IMR-90 (cell line): ENCODE measurements around the gene OSTN. TPM values are rescaled to one million over a fixed set of nuclear protein-coding genes. Genes with fewer than 3 reads are reported as not detected.
A peak's percentile ranks its signal among the peaks of the same experiment; 100 is the strongest.

Experiments used
- ATAC-seq: fragments of 200-7000 bp; cut with Tn5 transposase; 2 replicates; pipeline ENCODE4 v1.9.1; 2020; ENCODE audit warnings: low read depth, mild to moderate bottlenecking, moderate library complexity
- BruUV-seq: library from RNA; stranded (reverse); fragments of 400-500 nt; replicated peaks from 2 replicates; lab custom pipeline; 2021; lab: Mats Ljungman, UMichigan
- CTCF ChIA-PET: fragments of 300-600 bp; formaldehyde crosslinking; extraction: SDS; loops from one replicate; lab custom pipeline; 2021; ENCODE audit warnings: antibody characterized with exemption; lab: Yijun Ruan, JAX
- POLR2A ChIA-PET: fragments of 300-600 bp; sonication (Branson Sonifier 250); formaldehyde crosslinking; loops from one replicate; lab custom pipeline; 2022; ENCODE audit warnings: antibody characterized with exemption; ENCODE audit not compliant: unreplicated experiment; lab: Charles Lee
- DNase-seq: peaks from one replicate; pipeline ENCODE4 v3.0.0; 2013
- H2AFZ ChIP-seq: replicated peaks from 2 replicates; pipeline ENCODE3; 2013; ENCODE audit warnings: low read length, mild to moderate bottlenecking; ENCODE audit not compliant: poor library complexity
- H2AK5ac ChIP-seq: 2 replicates; pipeline ENCODE4 v1.6.1; 2013; ENCODE audit warnings: low read depth, low read length, inconsistent platforms
- H2AK9ac ChIP-seq: replicated peaks from 2 replicates; pipeline ENCODE3; 2013; ENCODE audit warnings: mild to moderate bottlenecking, low read depth, low read length, moderate library complexity; ENCODE audit not compliant: poor library complexity
- H2BK120ac ChIP-seq: 2 replicates; pipeline ENCODE4 v1.6.1; 2013; ENCODE audit warnings: low read depth, low read length, inconsistent platforms
- H2BK15ac ChIP-seq: 3 replicates; pipeline ENCODE4 v1.6.1; 2013; ENCODE audit warnings: low read depth, low read length, inconsistent platforms
- H2BK20ac ChIP-seq: 2 replicates; pipeline ENCODE4 v1.6.1; 2013; ENCODE audit warnings: low read depth, mild to moderate bottlenecking, inconsistent platforms, low read length, moderate library complexity
- H2BK5ac ChIP-seq: 2 replicates; pipeline ENCODE4 v1.6.1; 2013; ENCODE audit warnings: mild to moderate bottlenecking, low read depth, low read length, inconsistent platforms; ENCODE audit not compliant: poor library complexity, severe bottlenecking
- H3K14ac ChIP-seq: replicated peaks from 2 replicates; pipeline ENCODE4 v1.6.1; 2013; ENCODE audit warnings: low read depth, low read length, inconsistent platforms
- H3K18ac ChIP-seq: 2 replicates; pipeline ENCODE4 v1.6.1; 2013; ENCODE audit warnings: low read depth, low read length, control low read depth
- H3K23ac ChIP-seq: 2 replicates; pipeline ENCODE4 v1.6.1; 2013; ENCODE audit warnings: low read depth, low read length, inconsistent platforms
- H3K27ac ChIP-seq: 2 replicates; pipeline ENCODE4 v1.5.1; 2013; ENCODE audit warnings: mild to moderate bottlenecking, control low read depth, low read length; ENCODE audit not compliant: insufficient read depth
- H3K27me3 ChIP-seq: 2 replicates; pipeline ENCODE4 v1.6.1; 2013; ENCODE audit warnings: low read length; ENCODE audit not compliant: control insufficient read depth, insufficient read depth
- H3K36me3 ChIP-seq: 2 replicates; pipeline ENCODE4 v1.6.1; 2013; ENCODE audit warnings: low read length, mixed read lengths; ENCODE audit not compliant: control insufficient read depth, insufficient read depth
- H3K4ac ChIP-seq: 2 replicates; pipeline ENCODE4 v1.6.1; 2013; ENCODE audit warnings: low read depth, low read length, inconsistent platforms
- H3K4me1 ChIP-seq: 2 replicates; pipeline ENCODE4 v1.6.1; 2013; ENCODE audit warnings: low read length, mixed read lengths; ENCODE audit not compliant: control insufficient read depth, insufficient read depth
- H3K4me2 ChIP-seq: 2 replicates; pipeline ENCODE4 v1.6.1; 2013; ENCODE audit warnings: low read depth, mild to moderate bottlenecking, control low read depth, low read length, moderate library complexity
- H3K4me3 ChIP-seq: 2 replicates; pipeline ENCODE4 v1.5.1; 2013; ENCODE audit warnings: low read depth, mild to moderate bottlenecking, control low read depth, low read length, moderate library complexity; ENCODE audit not compliant: insufficient read depth
- H3K56ac ChIP-seq: 2 replicates; pipeline ENCODE4 v1.6.1; 2013; ENCODE audit warnings: low read length, inconsistent platforms; ENCODE audit not compliant: insufficient read depth; ENCODE audit errors: extremely low read depth
- H3K79me1 ChIP-seq, 2 experiments: 2 replicates each; pipeline ENCODE4 v1.6.1; 2013; ENCODE audit warnings: low read length in 2 of 2, inconsistent platforms in 1 of 2, low read depth in 1 of 2
- H3K9ac ChIP-seq: 2 replicates; pipeline ENCODE4 v1.6.1; 2013; ENCODE audit warnings: low read depth, low read length, control low read depth
- H3K9me1 ChIP-seq: 2 replicates; pipeline ENCODE4 v1.6.1; 2013; ENCODE audit warnings: low read length, inconsistent platforms; ENCODE audit not compliant: insufficient read depth
- H3K9me3 ChIP-seq: 2 replicates; pipeline ENCODE4 v1.6.1; 2013; ENCODE audit warnings: low read length; ENCODE audit not compliant: control insufficient read depth, insufficient read depth
- H4K20me1 ChIP-seq: 2 replicates; pipeline ENCODE4 v1.6.1; 2013; ENCODE audit warnings: low read length, inconsistent platforms; ENCODE audit not compliant: insufficient read depth
- H4K5ac ChIP-seq: 2 replicates; pipeline ENCODE4 v1.6.1; 2013; ENCODE audit warnings: mild to moderate bottlenecking, low read depth, low read length, control low read depth
- H4K8ac ChIP-seq, 2 experiments: 2 replicates each; pipeline ENCODE4 v1.6.1; 2013; ENCODE audit warnings: low read depth in 2 of 2, low read length in 2 of 2, control low read depth in 1 of 2, inconsistent platforms in 1 of 2
- H4K91ac ChIP-seq: 2 replicates; pipeline ENCODE4 v1.6.1; 2013; ENCODE audit warnings: low read depth, low read length, inconsistent platforms; ENCODE audit not compliant: insufficient read depth
- BHLHE40 ChIP-seq: fragments of 150-350 bp; IDR thresholded peaks from 2 replicates; pipeline ENCODE4 v1.6.1; 2016; ENCODE audit warnings: mild to moderate bottlenecking, low read depth, low read length
- CEBPB ChIP-seq: IDR thresholded peaks from 2 replicates; pipeline ENCODE4 v1.6.1; 2012; ENCODE audit warnings: low read depth, low read length, improper control_type of control experiment
- CHD1 ChIP-seq: IDR thresholded peaks from 2 replicates; pipeline ENCODE4 v1.6.1; 2012; ENCODE audit warnings: low read depth, low read length, improper control_type of control experiment
- NFE2L2 ChIP-seq: fragments of 150-350 bp; IDR thresholded peaks from 2 replicates; pipeline ENCODE4 v1.6.1; 2016; ENCODE audit warnings: low read depth, mild to moderate bottlenecking, low read length
- RAD21 ChIP-seq: IDR thresholded peaks from 2 replicates; pipeline ENCODE4 v1.6.1; 2012; ENCODE audit warnings: low read length, improper control_type of control experiment
- RFX5 ChIP-seq: IDR thresholded peaks from 2 replicates; pipeline ENCODE4 v1.8.0; 2012; ENCODE audit warnings: low read depth, mild to moderate bottlenecking, low read length, moderate library complexity
- SMC3 ChIP-seq: fragments of 150-350 bp; IDR thresholded peaks from 2 replicates; pipeline ENCODE4 v1.6.1; 2016; ENCODE audit warnings: low read depth, mild to moderate bottlenecking, antibody characterized with exemption, low read length, moderate library complexity
- WGBS, 2 experiments: methylation state at CpG; one replicate each; pipeline versions ENCODE4 v1.1.5 to v1.1.7; 2013; ENCODE audit warnings: missing lambda C conversion rate in 2 of 2; ENCODE audit not compliant: insufficient read length in 1 of 2; ENCODE audit errors: extremely low coverage in 2 of 2; 5-methylcytosine and 5-hydroxymethylcytosine counted together
- dilution Hi-C: fragments of 300-500 bp; cut with HindIII; formaldehyde crosslinking; loops from one replicate; pipeline ENCODE4 v1.14.3; 2018; ENCODE audit warnings: low sequenced_read_pairs; ENCODE audit not compliant: unreplicated experiment
- in situ Hi-C: fragments of 300-500 bp; cut with MboI; formaldehyde crosslinking; loops from 3 replicates; pipeline ENCODE4 v1.14.3; 2019; ENCODE audit warnings: low sequenced_read_pairs, inconsistent platforms, mixed read lengths
- intact Hi-C: fragments of 100-400 bp; cut with micrococcal nuclease; formaldehyde crosslinking; loops from 2 replicates; pipeline ENCODE4 v1.10.0; 2022
- polyA plus RNA-seq, 3 experiments: library from polyadenylated mRNA; depleted of rRNA; stranded (reverse); fragments of >200 nt; gene quantifications; 2 replicates each; pipeline ENCODE4 v1.2.3, GENCODE V29; 2012; ENCODE audit warnings: low replicate concordance in 1 of 3
- total RNA-seq: library from RNA; depleted of rRNA; stranded (reverse); fragments of >200 nt; gene quantifications from 2 replicates; pipeline ENCODE4 v1.2.3, GENCODE V29; 2012
- TF ChIP-seq, protein P1 (sequence below): fragments of 150-350 bp; IDR thresholded peaks from 2 replicates; pipeline ENCODE4 v1.6.1; 2017; ENCODE audit warnings: mild to moderate bottlenecking, antibody characterized with exemption, low read length, low read depth
- TF ChIP-seq, protein P2 (sequence below): conservative IDR thresholded peaks from 2 replicates; pipeline ENCODE4 v1.5.1; 2012; ENCODE audit warnings: mild to moderate bottlenecking, low read depth, low read length, improper control_type of control experiment

Gene OSTN
- total and polyA plus RNA-seq, 2 of the 4 experiments (the other 2 are of a cell fraction) = not detected

DNA sequence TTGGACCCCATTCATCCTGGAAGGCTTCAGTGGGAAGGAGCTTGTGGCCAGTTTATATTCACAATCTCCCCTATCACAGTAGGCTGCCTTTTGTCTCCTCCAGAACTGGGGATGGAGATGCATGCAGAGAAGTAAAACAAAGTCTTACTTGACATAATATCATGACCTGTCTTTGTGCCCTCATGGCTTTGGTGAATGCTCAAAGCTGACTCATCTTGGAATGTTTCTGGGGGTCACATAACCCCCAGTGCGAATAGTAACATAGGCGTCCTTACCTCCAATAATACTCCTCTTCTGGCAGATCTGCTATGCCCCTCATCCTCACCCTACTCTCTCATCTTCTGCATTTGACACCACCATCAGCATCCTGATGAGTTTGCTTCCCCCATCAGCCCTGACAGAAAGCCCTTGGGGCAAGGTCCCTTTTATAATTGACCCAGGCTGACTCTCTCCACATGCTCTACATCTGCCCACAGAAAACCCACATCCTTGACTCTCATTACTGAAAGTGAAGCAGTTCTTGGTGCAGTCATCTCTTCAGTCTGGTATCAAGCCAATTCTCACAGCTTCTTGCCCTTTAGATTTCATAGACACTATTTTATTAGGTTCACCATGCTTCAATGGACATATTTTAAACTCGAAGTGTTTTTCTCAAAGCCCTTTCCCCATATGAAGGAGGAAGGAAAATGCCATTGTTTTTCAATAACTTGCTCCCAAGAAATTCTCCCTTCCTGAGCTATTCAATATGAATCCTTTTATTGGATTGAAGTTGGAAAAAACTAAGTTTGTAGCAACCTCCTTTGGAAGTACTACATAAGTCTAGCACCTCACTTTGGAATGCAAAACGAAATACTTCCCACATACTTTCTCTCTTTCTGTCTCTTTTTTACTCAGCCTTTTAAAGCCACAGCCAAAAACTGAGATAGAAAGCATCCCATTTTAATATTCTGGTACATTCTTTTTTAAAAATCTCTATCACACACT, 36.6 kb downstream of the OSTN start:
- peaks cover 8% of the 10 kb centered on the region for H3K9me1 ChIP-seq
- peak overlapping the region; percentile 96 for H2AK9ac ChIP-seq
- H2AFZ ChIP-seq = peak overlapping the region; percentile 81
- peak overlapping the region; percentile 99 for H2BK20ac ChIP-seq
- no peaks in the 10 kb centered on the region for H3K27me3 ChIP-seq
- peak overlapping the region; percentile 67; the same call in 1 of the 2 replicates for H3K9ac ChIP-seq
- H4K5ac ChIP-seq = peak overlapping the region; percentile 99
- peak overlapping the region; percentile 99 for H3K14ac ChIP-seq
- dilution Hi-C loops (no loop called here), in situ Hi-C loops (no loop called here), intact Hi-C loops (loop anchor here (1.0 to 5.0 kb wide), 5 partner anchors 94 to 353 kb away; no protein-coding TSS in a partner anchor)
- H3K56ac ChIP-seq = peak overlapping the region; percentile 91
- peak; percentile 59 for ATAC-seq
- H3K9me3 ChIP-seq = no peaks in the 10 kb centered on the region
- H3K36me3 ChIP-seq = no peaks in the 10 kb centered on the region
- peak overlapping the region; percentile 93 for H3K27ac ChIP-seq
- H3K4ac ChIP-seq = peak overlapping the region; percentile 99
- peak overlapping the region; percentile 100 for H3K18ac ChIP-seq
- 60% methylated on average over 1 of the region's 4 CpGs; no CpG with 5 or more reads in 1 of the 2 experiments for WGBS, 2 experiments
- peak; percentile 63 for DNase-seq
- H4K8ac ChIP-seq = peak overlapping the region; percentile 64 to 88
- peaks cover 25% of the 10 kb centered on the region for H3K4me1 ChIP-seq
- peak overlapping the region; percentile 99 for H2BK120ac ChIP-seq
- no peak overlapping the region; the same call in 1 of the 2 replicates for H3K4me3 ChIP-seq
- ChIA-PET CTCF (no interaction called here), POLR2A (no interaction called here)
- H3K23ac ChIP-seq = peak overlapping the region; percentile 96
- peak overlapping the region; percentile 92 for H2BK15ac ChIP-seq
- H2BK5ac ChIP-seq = peak overlapping the region; percentile 100
- no TSS peak for BruUV-seq
- peak overlapping the region; percentile 87 for H2AK5ac ChIP-seq
- H3K4me2 ChIP-seq = peak overlapping the region; percentile 78; the same call in 1 of the 2 replicates
- no peaks in the 10 kb centered on the region for H4K20me1 ChIP-seq
- TF ChIP-seq SMC3 (no peak), NFE2L2 (no peak), RAD21 (no peak), RFX5 (no peak), CHD1 (no peak), BHLHE40 (no peak), CEBPB (no peak)
- TF ChIP-seq, protein P1, sequence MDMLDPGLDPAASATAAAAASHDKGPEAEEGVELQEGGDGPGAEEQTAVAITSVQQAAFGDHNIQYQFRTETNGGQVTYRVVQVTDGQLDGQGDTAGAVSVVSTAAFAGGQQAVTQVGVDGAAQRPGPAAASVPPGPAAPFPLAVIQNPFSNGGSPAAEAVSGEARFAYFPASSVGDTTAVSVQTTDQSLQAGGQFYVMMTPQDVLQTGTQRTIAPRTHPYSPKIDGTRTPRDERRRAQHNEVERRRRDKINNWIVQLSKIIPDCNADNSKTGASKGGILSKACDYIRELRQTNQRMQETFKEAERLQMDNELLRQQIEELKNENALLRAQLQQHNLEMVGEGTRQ = no peak
- TF ChIP-seq, protein P2, sequence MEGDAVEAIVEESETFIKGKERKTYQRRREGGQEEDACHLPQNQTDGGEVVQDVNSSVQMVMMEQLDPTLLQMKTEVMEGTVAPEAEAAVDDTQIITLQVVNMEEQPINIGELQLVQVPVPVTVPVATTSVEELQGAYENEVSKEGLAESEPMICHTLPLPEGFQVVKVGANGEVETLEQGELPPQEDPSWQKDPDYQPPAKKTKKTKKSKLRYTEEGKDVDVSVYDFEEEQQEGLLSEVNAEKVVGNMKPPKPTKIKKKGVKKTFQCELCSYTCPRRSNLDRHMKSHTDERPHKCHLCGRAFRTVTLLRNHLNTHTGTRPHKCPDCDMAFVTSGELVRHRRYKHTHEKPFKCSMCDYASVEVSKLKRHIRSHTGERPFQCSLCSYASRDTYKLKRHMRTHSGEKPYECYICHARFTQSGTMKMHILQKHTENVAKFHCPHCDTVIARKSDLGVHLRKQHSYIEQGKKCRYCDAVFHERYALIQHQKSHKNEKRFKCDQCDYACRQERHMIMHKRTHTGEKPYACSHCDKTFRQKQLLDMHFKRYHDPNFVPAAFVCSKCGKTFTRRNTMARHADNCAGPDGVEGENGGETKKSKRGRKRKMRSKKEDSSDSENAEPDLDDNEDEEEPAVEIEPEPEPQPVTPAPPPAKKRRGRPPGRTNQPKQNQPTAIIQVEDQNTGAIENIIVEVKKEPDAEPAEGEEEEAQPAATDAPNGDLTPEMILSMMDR = no peak
- H4K91ac ChIP-seq = peak overlapping the region; percentile 97
- H3K79me1 ChIP-seq = peaks cover 0 to 17% of the 10 kb centered on the region in 2 experiments; a peak in 1 of 4 replicates
